ENCODE measurements around the gene PLEKHO1. TPM values are rescaled to one million over a fixed set of nuclear protein-coding genes. Genes with fewer than 3 reads are reported as not detected.

The PLEKHO1 gene
- total and polyA plus RNA-seq, 2 of the 4 experiments (the other 2 are of a cell fraction) = 51.4 to 56.0 TPM

GRCh38 chr1:150138044-150138443, 11.7 kb upstream of the PLEKHO1 start:
- no TSS peak for BruUV-seq (replicated peaks)
- H2AK5ac ChIP-seq (ENCODE audit: low read depth, low read length) = no peak overlapping the region

More at GRCh38 chr1:150138044-150138443, 11.7 kb upstream of the PLEKHO1 start:
- no peak for ATAC-seq (ENCODE audit: low read depth)
- H3K4me3 ChIP-seq (ENCODE audit: insufficient read depth, low read depth, low read length) = no peak overlapping the region
- DNase-seq = no peak
- H2AK9ac ChIP-seq (replicated peaks; ENCODE audit: low read depth, low read length, poor library complexity) = no peak overlapping the region
- no peak overlapping the region for H2BK15ac ChIP-seq (ENCODE audit: low read depth, low read length)
- H3K4ac ChIP-seq (ENCODE audit: low read depth, low read length) = no peak overlapping the region
- no peaks in the 10 kb centered on the region for H4K20me1 ChIP-seq (ENCODE audit: insufficient read depth, low read length)
- H3K23ac ChIP-seq (ENCODE audit: low read depth, low read length) = no peak overlapping the region
- TF ChIP-seq USF2 (IDR thresholded peaks at IDR 0.05; ENCODE audit: low read depth, low read length) = no peak
- TF ChIP-seq BHLHE40 (IDR thresholded peaks at IDR 0.05; ENCODE audit: low read depth, low read length) = no peak
- no peak for TF ChIP-seq RCOR1 (IDR thresholded peaks at IDR 0.05; ENCODE audit: insufficient replicate concordance, low read length)
- TF ChIP-seq POLR2A (IDR thresholded peaks at IDR 0.05; ENCODE audit: low read depth, low read length) = no peak
- TF ChIP-seq NFE2L2 (IDR thresholded peaks at IDR 0.05; ENCODE audit: low read depth, low read length) = no peak
- TF ChIP-seq CEBPB (IDR thresholded peaks at IDR 0.05; ENCODE audit: low read depth, low read length) = no peak
- no peak for TF ChIP-seq RFX5 (IDR thresholded peaks at IDR 0.05; ENCODE audit: low read depth, low read length)
- TF ChIP-seq SMC3 (IDR thresholded peaks at IDR 0.05; ENCODE audit: low read depth, low read length) = no peak
- no peak for TF ChIP-seq RAD21 (IDR thresholded peaks at IDR 0.05; ENCODE audit: low read length)
- no peak for TF ChIP-seq MAZ (IDR thresholded peaks at IDR 0.05; ENCODE audit: borderline replicate concordance, low read depth, low read length)
- TF ChIP-seq CTCF (conservative IDR thresholded peaks at IDR 0.05; ENCODE audit: low read depth, low read length) = no peak
- TF ChIP-seq MXI1 (IDR thresholded peaks at IDR 0.05; ENCODE audit: borderline replicate concordance, low read depth, low read length) = no peak
- TF ChIP-seq FOS (IDR thresholded peaks at IDR 0.05; ENCODE audit: low read depth, low read length) = no peak
- no peak for TF ChIP-seq ELK1 (IDR thresholded peaks at IDR 0.05; ENCODE audit: borderline replicate concordance, low read depth, low read length)
- no peak for TF ChIP-seq MAFK (IDR thresholded peaks at IDR 0.05; ENCODE audit: low read depth, low read length)
- TF ChIP-seq CHD1 (IDR thresholded peaks at IDR 0.05; ENCODE audit: low read depth, low read length) = no peak
- intact Hi-C loops (cut with micrococcal nuclease) (no loop called here), in situ Hi-C loops (cut with MboI; ENCODE audit: low sequenced_read_pairs) (no loop called here), dilution Hi-C loops (cut with HindIII; ENCODE audit: low sequenced_read_pairs, unreplicated experiment) (no loop called here)
- H2AFZ ChIP-seq (replicated peaks; ENCODE audit: low read length, poor library complexity) = no peak overlapping the region
- H3K27ac ChIP-seq (ENCODE audit: insufficient read depth, low read length) = no peak overlapping the region
- no peak overlapping the region for H3K14ac ChIP-seq (replicated peaks; ENCODE audit: low read depth, low read length)
- no peaks in the 10 kb centered on the region for H3K9me3 ChIP-seq (ENCODE audit: control insufficient read depth, insufficient read depth, low read length)
- 80% methylated on average over 1 of the region's 5 CpGs; no CpG with 5 or more reads in 1 of the 2 experiments for WGBS, 2 experiments (ENCODE audit: extremely low coverage in 2 of 2, insufficient read length in 1 of 2)
- H3K36me3 ChIP-seq (ENCODE audit: control insufficient read depth, insufficient read depth, low read length) = peaks cover 2% of the 10 kb centered on the region; the same call in 1 of the 2 replicates
- ChIA-PET POLR2A (ENCODE audit: unreplicated experiment) (no interaction called here), CTCF (no interaction called here)
- no peak overlapping the region for H2BK20ac ChIP-seq (ENCODE audit: low read depth, low read length)
- H3K9me1 ChIP-seq (ENCODE audit: insufficient read depth, low read length) = no peaks in the 10 kb centered on the region
- H3K9ac ChIP-seq (ENCODE audit: low read depth, low read length) = no peak overlapping the region
- H4K91ac ChIP-seq (ENCODE audit: insufficient read depth, low read depth, low read length) = no peak overlapping the region
- no peaks in the 10 kb centered on the region for H3K27me3 ChIP-seq (ENCODE audit: control insufficient read depth, insufficient read depth, low read length)
- H3K4me1 ChIP-seq (ENCODE audit: control insufficient read depth, insufficient read depth, low read length) = peaks cover 8% of the 10 kb centered on the region; the same call in 1 of the 2 replicates
- no peak overlapping the region for H3K4me2 ChIP-seq (ENCODE audit: low read depth, low read length)
- no peak overlapping the region for H3K18ac ChIP-seq (ENCODE audit: low read depth, low read length)
- no peak overlapping the region for H4K8ac ChIP-seq (ENCODE audit: low read depth in 2 of 2, low read length in 2 of 2)
- no peak overlapping the region for H4K5ac ChIP-seq (ENCODE audit: low read depth, low read length)
- no peaks in the 10 kb centered on the region; a peak in 1 of 4 replicates for H3K79me1 ChIP-seq (ENCODE audit: low read depth in 1 of 2, low read length in 2 of 2)
- no peak overlapping the region for H2BK5ac ChIP-seq (ENCODE audit: low read depth, low read length, poor library complexity, severe bottlenecking)
- H2BK120ac ChIP-seq (ENCODE audit: low read depth, low read length) = no peak overlapping the region
- H3K56ac ChIP-seq (ENCODE audit: extremely low read depth, insufficient read depth, low read length) = no peak overlapping the region
